ENCODE measurements around the gene DKK2. TPM values are rescaled to one million over a fixed set of nuclear protein-coding genes. Genes with fewer than 3 reads are reported as not detected.

The DKK2 gene
- total and polyA plus RNA-seq, 2 donors from 2014 or later = 0.19 to 0.22 TPM

DNA sequence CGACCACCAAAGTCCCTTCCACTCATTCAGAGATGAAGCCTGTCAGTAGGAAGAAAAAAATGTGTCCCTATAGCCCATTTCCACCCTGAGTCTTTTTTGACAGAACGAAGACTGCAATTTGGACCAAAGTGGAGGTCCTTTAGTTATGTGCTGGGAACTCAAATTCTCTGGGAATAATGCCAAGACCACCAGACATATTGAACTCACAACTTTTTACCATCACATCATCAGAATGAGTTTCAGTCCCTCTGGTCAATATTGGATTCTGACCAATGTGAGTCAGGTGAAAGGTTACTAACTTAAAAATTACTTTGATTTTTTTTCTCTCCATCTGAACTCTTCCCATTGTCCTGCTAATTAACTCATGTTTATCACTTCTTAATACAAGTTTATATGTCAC is 128.9 kb downstream of the DKK2 start:
- Histone ChIP-seq H3K27me3 (ENCODE audit: control insufficient read depth, insufficient read depth, low read length) (no peaks in the 10 kb centered on the region), H3K9ac (ENCODE audit: low read length in 3 of 3) (no peak overlapping the region), H3K36me3 (ENCODE audit: control insufficient read depth in 2 of 3, insufficient read depth in 3 of 3, low read length in 3 of 3) (no peaks in the 10 kb centered on the region), H3K4me1 (ENCODE audit: control insufficient read depth in 2 of 3, insufficient read depth in 2 of 3, low read depth in 1 of 3, low read length in 3 of 3) (no peaks in the 10 kb centered on the region), H3K9me3 (ENCODE audit: control insufficient read depth in 2 of 3, insufficient read depth in 1 of 3, low read length in 3 of 3) (no peaks in the 10 kb centered on the region), H3K4me3 (ENCODE audit: low read length in 3 of 3) (no peak overlapping the region), H3K27ac (ENCODE audit: low read depth in 2 of 2, low read length in 2 of 2) (no peak overlapping the region)
- intact Hi-C loops (cut with DNase I) = no loop called here
- DNase-seq = no peak
- no peak for FAIRE-seq
- TF ChIP-seq, protein P1, sequence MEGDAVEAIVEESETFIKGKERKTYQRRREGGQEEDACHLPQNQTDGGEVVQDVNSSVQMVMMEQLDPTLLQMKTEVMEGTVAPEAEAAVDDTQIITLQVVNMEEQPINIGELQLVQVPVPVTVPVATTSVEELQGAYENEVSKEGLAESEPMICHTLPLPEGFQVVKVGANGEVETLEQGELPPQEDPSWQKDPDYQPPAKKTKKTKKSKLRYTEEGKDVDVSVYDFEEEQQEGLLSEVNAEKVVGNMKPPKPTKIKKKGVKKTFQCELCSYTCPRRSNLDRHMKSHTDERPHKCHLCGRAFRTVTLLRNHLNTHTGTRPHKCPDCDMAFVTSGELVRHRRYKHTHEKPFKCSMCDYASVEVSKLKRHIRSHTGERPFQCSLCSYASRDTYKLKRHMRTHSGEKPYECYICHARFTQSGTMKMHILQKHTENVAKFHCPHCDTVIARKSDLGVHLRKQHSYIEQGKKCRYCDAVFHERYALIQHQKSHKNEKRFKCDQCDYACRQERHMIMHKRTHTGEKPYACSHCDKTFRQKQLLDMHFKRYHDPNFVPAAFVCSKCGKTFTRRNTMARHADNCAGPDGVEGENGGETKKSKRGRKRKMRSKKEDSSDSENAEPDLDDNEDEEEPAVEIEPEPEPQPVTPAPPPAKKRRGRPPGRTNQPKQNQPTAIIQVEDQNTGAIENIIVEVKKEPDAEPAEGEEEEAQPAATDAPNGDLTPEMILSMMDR (IDR thresholded peaks at IDR 0.05; ENCODE audit: borderline replicate concordance, extremely low read depth, insufficient read depth) = no peak

DNA sequence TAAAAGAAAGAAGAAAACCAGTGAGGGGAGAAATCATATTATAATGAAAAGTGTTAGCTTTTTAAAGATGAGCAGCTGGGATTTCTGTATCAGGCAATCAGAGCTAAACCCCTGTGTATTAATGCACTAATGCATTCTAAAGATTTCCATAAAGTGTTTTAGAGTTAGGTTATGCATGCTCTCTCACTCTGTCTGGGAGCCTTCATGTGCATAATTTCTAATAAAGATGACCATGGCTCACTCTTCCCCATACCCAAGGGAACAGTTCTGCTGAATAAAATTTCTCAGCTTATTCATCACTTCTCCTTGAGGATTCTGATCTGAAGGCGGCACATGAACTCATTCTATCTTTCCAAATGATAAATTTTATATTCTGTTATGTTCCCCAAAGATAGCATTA is 129.4 kb downstream of the DKK2 start:
- Histone ChIP-seq H3K9me3 (ENCODE audit: control insufficient read depth in 2 of 3, insufficient read depth in 1 of 3, low read length in 3 of 3) (no peaks in the 10 kb centered on the region), H3K4me1 (ENCODE audit: control insufficient read depth in 2 of 3, insufficient read depth in 2 of 3, low read depth in 1 of 3, low read length in 3 of 3) (no peaks in the 10 kb centered on the region), H3K4me3 (ENCODE audit: low read length in 3 of 3) (no peak overlapping the region), H3K27me3 (ENCODE audit: control insufficient read depth, insufficient read depth, low read length) (no peaks in the 10 kb centered on the region), H3K27ac (ENCODE audit: low read depth in 2 of 2, low read length in 2 of 2) (no peak overlapping the region), H3K36me3 (ENCODE audit: control insufficient read depth in 2 of 3, insufficient read depth in 3 of 3, low read length in 3 of 3) (no peaks in the 10 kb centered on the region), H3K9ac (ENCODE audit: low read length in 3 of 3) (no peak overlapping the region)
- TF ChIP-seq, protein P1 (IDR thresholded peaks at IDR 0.05; ENCODE audit: borderline replicate concordance, extremely low read depth, insufficient read depth) = no peak
- intact Hi-C loops (cut with DNase I) = no loop called here
- FAIRE-seq (no peak), DNase-seq (no peak)

DNA sequence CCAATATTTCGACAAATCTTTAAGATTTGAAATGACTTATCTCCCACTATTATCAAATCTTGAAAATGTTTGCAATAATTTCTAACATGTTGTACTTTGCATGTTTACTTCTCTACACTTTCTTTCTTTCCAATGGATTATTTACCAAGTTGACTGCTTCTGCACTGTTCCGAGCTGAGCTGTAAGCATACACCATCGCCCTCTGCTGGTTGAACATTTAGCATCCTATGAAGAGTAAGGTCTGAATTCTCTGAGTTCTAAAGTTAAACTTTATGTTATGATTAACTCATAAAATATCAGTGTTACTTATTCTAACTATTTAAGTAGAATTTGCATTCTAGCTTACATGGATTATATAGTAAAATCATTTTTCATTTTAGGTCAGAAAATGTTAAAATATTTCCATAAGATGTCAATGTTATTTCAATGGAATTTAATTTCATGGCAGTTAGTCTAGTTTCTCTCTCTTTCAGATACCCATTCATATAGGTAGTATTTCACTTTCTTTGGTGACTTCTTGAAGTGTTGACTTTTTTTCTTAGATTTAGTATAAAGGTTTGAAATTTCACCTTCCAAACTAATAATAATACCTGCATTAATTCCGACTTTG is 137.4 kb downstream of the DKK2 start:
- intact Hi-C loops (cut with DNase I) = no loop called here
- Histone ChIP-seq H3K9me3 (ENCODE audit: control insufficient read depth in 2 of 3, insufficient read depth in 1 of 3, low read length in 3 of 3) (no peaks in the 10 kb centered on the region), H3K9ac (ENCODE audit: low read length in 3 of 3) (no peak overlapping the region), H3K4me3 (ENCODE audit: low read length in 3 of 3) (no peak overlapping the region), H3K27ac (ENCODE audit: low read depth in 2 of 2, low read length in 2 of 2) (no peak overlapping the region), H3K4me1 (ENCODE audit: control insufficient read depth in 2 of 3, insufficient read depth in 2 of 3, low read depth in 1 of 3, low read length in 3 of 3) (no peaks in the 10 kb centered on the region), H3K27me3 (ENCODE audit: control insufficient read depth, insufficient read depth, low read length) (no peaks in the 10 kb centered on the region), H3K36me3 (ENCODE audit: control insufficient read depth in 2 of 3, insufficient read depth in 3 of 3, low read length in 3 of 3) (no peaks in the 10 kb centered on the region)
- DNase-seq = peak in 2 of 5 donors; percentile 45 to 64
- TF ChIP-seq, protein P1 (IDR thresholded peaks at IDR 0.05; ENCODE audit: borderline replicate concordance, extremely low read depth, insufficient read depth) = peak; percentile 38
- FAIRE-seq = peak; percentile 76

DNA sequence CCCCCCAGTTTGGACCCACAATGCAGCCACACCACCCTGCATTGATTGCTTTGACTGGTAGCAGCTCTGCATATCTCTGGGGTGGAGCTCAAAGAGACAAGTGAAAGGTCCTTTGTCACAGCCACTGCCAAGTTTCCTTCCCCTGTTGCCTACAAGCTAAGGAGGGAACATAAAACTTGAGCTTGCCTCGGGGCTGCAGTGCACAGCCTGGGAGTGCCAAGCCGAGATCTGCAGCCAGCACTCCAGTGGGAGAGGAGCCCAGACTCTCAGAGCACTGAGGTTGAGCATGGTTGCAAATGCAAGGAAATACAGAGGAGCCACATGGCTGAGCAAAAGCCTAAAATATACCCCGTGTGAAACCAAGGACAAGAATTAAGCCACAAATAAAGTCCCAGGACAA is 142.2 kb downstream of the DKK2 start:
- intact Hi-C loops (cut with DNase I) = no loop called here
- H3K4me1 ChIP-seq (ENCODE audit: control insufficient read depth in 2 of 3, insufficient read depth in 2 of 3, low read depth in 1 of 3, low read length in 3 of 3) = no peaks in the 10 kb centered on the region

More for the DNA sequence above, 142.2 kb downstream of the DKK2 start:
- Histone ChIP-seq H3K4me3 (ENCODE audit: low read length in 3 of 3) (no peak overlapping the region), H3K36me3 (ENCODE audit: control insufficient read depth in 2 of 3, insufficient read depth in 3 of 3, low read length in 3 of 3) (no peaks in the 10 kb centered on the region), H3K27me3 (ENCODE audit: control insufficient read depth, insufficient read depth, low read length) (no peaks in the 10 kb centered on the region), H3K27ac (ENCODE audit: low read depth in 2 of 2, low read length in 2 of 2) (no peak overlapping the region), H3K9me3 (ENCODE audit: control insufficient read depth in 2 of 3, insufficient read depth in 1 of 3, low read length in 3 of 3) (no peaks in the 10 kb centered on the region), H3K9ac (ENCODE audit: low read length in 3 of 3) (no peak overlapping the region)
- no peak for DNase-seq
- TF ChIP-seq, protein P1 (IDR thresholded peaks at IDR 0.05; ENCODE audit: borderline replicate concordance, extremely low read depth, insufficient read depth) = no peak
- FAIRE-seq = no peak
